ENCODE measurements around the gene CCDC136.

DNA sequence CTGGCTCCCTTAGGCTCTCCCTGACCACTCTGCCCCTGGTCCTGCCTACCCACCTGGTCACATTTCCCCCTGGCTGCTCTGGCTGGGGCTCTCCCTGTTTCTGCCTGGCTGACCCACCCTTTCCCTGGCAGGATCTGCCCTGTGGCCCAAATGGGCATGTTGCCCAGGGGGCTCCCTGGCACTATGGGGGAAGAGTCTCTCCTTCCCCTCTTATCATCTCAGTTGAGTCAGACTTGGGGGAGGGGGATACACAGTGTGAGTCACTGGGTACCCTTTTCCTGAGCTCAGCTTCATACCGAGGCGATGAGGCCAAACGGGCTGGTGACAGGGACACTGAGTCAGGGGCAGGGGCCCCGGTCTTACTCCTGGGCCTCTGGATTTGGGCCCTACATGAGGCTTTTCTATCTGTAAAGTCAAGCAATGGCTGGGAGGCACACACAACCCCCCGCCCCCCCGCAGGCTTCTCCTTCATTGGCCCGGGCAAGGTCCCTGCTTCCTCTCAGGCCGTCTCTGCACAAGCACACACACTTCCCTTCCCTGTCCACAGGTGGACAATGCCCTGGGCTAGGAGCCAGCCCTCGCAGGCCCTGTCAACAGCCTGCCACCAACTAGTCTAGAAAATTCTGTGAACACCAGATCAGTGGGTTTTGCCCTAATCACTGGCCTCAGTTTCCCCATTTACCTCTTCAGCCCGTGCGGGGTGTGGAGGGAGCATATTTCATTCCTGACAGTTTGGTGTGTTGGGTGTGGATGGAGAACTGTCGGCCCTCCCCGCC, 37.8 kb downstream of the CCDC136 start:
- TF ChIP-seq, protein P1, sequence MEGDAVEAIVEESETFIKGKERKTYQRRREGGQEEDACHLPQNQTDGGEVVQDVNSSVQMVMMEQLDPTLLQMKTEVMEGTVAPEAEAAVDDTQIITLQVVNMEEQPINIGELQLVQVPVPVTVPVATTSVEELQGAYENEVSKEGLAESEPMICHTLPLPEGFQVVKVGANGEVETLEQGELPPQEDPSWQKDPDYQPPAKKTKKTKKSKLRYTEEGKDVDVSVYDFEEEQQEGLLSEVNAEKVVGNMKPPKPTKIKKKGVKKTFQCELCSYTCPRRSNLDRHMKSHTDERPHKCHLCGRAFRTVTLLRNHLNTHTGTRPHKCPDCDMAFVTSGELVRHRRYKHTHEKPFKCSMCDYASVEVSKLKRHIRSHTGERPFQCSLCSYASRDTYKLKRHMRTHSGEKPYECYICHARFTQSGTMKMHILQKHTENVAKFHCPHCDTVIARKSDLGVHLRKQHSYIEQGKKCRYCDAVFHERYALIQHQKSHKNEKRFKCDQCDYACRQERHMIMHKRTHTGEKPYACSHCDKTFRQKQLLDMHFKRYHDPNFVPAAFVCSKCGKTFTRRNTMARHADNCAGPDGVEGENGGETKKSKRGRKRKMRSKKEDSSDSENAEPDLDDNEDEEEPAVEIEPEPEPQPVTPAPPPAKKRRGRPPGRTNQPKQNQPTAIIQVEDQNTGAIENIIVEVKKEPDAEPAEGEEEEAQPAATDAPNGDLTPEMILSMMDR (IDR thresholded peaks at IDR 0.05) = no peak
- no peak for TF ChIP-seq POLR2A (IDR thresholded peaks at IDR 0.05)
